Liver (tissue), 2 donors: ENCODE data around the gene MEOX1.

ENCODE experiments used
- CTCF ChIP-seq: fragments of 150-350 bp; IDR thresholded peaks from 2 replicates; pipeline ENCODE4 v1.5.1; 2017; ENCODE audit warnings: improper control_type of control experiment, low read depth, low read length; ENCODE audit not compliant: missing input control
- REST ChIP-seq: IDR thresholded peaks from 2 replicates; pipeline ENCODE4 v1.6.1; 2016; ENCODE audit warnings: antibody characterized with exemption, mild to moderate bottlenecking
- ZBTB33 ChIP-seq: IDR thresholded peaks from 2 replicates; pipeline ENCODE4 v1.6.1; 2016; ENCODE audit warnings: antibody characterized with exemption
- donor health status: healthy.

- TF ChIP-seq CTCF: no peak
- TF ChIP-seq REST: no peak
- no peak for TF ChIP-seq ZBTB33
These were observed 61.9 kb downstream of the MEOX1 start for GRCh38 chr17:43599835-43600234.
